MG63 (cell line): ENCODE measurements around the gene TPPP. TPM values are rescaled to one million over a fixed set of nuclear protein-coding genes. Genes with fewer than 3 reads are reported as not detected.
"Not testable (repeated sequence)": the region's sequence is repeated elsewhere in the genome, so short reads cannot be mapped to it uniquely, and the experiment has no call there.

Source experiments
- DNase-seq: peaks from one replicate; pipeline ENCODE4 v3.0.0-alpha.2; 2020
- H3K27me3 ChIP-seq: fragments of 250-450 bp; sonication (Bioruptor Pico); 2 replicates; pipeline ENCODE4 v1.5.1; 2020; ENCODE audit warnings: mild to moderate bottlenecking, moderate library complexity
- H3K36me3 ChIP-seq: fragments of 250-450 bp; sonication (Bioruptor Pico); 2 replicates; pipeline ENCODE4 v1.5.1; 2020; ENCODE audit warnings: mild to moderate bottlenecking, moderate library complexity
- H3K4me3 ChIP-seq: fragments of 250-450 bp; sonication (Bioruptor Pico); 2 replicates; pipeline ENCODE4 v1.5.1; 2020; ENCODE audit warnings: mild to moderate bottlenecking, moderate library complexity
- H3K9me3 ChIP-seq: fragments of 250-450 bp; sonication (Bioruptor Pico); 2 replicates; pipeline ENCODE4 v1.5.1; 2020; ENCODE audit warnings: mild to moderate bottlenecking, moderate library complexity
- total RNA-seq: library from RNA; depleted of rRNA; stranded (reverse); fragments of >200 nt; shearing (Covaris generic); gene quantifications from 2 replicates; pipeline ENCODE4 v1.2.3, GENCODE V29; 2014; ENCODE audit warnings: low replicate concordance

The TPPP gene
- total RNA-seq, 1 experiment from 2014 or later, result not detected

DNA sequence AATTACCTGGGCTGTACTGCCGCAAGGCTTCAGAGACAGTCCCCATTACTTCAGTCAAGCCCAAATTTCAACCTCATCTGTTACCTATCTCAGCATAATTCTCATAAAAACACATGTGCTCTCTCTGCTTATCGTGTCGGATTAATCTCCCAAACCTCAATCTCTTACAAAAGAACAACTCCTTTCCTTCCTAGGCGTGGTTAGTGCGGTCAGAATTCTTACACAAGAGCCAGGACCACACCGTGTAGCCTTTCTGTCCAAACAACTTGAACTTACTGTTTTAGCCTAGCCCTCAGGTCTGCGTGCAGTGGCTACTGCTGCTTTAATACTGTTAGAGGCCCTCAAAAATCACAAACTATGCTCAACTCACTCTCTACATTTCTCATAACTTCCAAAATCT is 13.0 kb upstream of the TPPP start:
- not testable (repeated sequence) for H3K9me3 ChIP-seq, DNase-seq, H3K4me3 ChIP-seq, H3K36me3 ChIP-seq
- peaks cover 49% of the 10 kb centered on the region for H3K27me3 ChIP-seq

DNA sequence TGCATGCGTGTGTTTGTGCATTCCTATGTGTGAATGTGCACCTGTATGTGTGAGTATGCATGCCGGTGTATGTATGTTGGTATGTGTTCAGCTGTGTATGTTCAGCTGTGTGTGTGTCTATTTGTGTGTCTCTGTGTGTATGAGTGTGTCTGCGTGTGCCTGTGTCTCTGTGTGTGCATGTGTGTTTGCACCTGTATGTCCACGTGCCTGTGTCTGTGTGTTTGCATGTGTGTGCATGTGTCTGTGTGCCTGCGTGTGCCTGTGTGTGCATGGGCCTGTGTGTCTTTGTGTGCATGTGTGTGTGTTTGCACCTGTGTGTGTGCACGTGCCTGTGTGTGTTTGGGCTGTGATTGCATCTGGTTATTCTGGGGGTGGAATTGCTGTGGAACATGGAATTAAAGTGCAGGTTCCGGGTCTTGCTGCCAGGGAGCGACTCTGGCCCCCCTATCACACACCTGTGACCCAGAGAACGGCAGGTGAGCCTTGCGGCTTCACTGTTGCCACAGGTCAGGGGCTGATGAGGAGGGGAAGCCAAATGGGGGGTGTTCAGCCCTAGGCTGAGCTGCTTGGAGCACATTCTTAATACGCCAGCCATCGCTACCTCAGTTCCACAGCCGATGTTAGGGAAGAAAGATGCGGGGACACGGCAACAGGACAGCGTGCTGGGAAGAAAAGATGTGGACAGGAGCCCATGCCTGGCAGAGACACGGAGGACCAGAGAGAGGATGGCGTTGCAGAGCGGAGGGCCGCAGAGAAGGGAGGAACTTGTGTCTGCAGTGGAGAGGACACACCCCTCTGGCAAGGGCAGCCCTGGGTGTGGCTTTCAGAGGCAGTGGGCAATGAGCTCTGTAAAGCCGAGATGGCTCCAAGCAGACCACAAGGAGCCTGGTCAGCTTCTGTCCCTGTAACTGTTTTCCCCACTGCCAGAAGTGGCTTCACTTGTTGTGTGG is 3.9 kb upstream of the TPPP start:
- not testable (repeated sequence) for H3K9me3 ChIP-seq, H3K4me3 ChIP-seq, DNase-seq, H3K36me3 ChIP-seq
- H3K27me3 ChIP-seq, result peaks cover 38% of the 10 kb centered on the region

GRCh38 chr5:696191-696590 is 3.0 kb upstream of the TPPP start:
- not testable (repeated sequence) for DNase-seq, H3K9me3 ChIP-seq, H3K36me3 ChIP-seq, H3K4me3 ChIP-seq
- peaks cover 35% of the 10 kb centered on the region for H3K27me3 ChIP-seq

GRCh38 chr5:695475-695874 is 2.3 kb upstream of the TPPP start:
- not testable (repeated sequence) for H3K36me3 ChIP-seq, H3K9me3 ChIP-seq, DNase-seq, H3K4me3 ChIP-seq
- H3K27me3 ChIP-seq, result peaks cover 31% of the 10 kb centered on the region

DNA sequence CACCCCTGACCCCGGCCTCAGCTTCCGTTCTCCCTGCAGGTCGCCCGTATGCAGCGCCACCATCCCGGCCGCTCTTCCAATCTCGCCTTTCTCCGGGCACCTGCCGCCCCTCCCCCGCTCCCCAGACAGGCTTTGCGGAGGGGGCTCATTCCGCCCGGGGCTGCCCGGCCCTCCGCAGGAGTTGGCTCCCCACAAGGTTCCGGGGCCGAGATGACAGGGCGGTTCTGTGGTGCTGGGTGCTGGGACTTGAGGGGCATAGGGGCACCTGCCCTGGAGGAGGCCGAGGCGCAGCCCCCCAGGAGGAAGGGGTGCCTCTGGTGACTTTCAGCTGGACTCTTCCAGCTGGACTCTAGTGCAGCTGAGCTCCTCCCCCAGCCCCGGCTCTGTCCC is 885 bp upstream of the TPPP start:
- not testable (repeated sequence) for H3K4me3 ChIP-seq, H3K36me3 ChIP-seq, DNase-seq, H3K9me3 ChIP-seq
- peaks cover 22% of the 10 kb centered on the region for H3K27me3 ChIP-seq

GRCh38 chr5:692529-693041 is 567 bp downstream of the TPPP start:
- H3K27me3 ChIP-seq, result peaks cover 13% of the 10 kb centered on the region
- not testable (repeated sequence) for DNase-seq, H3K9me3 ChIP-seq, H3K36me3 ChIP-seq, H3K4me3 ChIP-seq

DNA sequence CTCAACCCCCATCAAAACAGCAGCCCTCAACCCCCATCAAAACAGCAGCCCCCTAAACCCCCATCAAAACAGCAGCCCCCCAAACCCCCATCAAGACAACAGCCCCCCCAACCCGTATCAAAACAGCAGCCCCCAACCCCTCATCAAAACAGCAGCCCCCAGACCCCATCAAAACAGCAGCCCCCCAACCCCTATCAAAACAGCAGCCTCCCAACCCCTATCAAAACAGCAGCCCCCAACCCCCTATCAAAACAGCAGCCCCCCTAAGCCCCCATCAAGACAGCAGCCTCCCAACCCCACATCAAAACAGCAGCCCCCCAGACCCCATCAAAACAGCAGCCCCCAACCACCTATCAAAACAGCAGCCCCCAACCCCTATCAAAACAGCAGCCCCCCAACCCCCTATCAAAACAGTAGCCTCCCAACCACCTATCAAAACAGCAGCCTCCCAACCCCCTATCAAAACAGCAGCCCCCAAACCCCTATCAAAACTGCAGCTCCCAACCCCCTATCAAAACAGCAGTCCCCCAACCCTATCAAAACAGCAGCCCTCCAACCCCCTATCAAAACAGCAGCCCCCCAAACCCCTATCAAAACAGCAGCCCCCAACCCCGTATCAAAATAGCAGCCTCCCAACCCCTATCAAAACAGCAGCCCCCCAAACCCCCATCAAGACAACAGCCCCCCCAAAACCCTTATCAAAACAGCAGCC is 1.2 kb downstream of the TPPP start:
- Histone ChIP-seq H3K36me3 (no peaks in the 10 kb centered on the region), H3K4me3 (no peak overlapping the region)

DNA sequence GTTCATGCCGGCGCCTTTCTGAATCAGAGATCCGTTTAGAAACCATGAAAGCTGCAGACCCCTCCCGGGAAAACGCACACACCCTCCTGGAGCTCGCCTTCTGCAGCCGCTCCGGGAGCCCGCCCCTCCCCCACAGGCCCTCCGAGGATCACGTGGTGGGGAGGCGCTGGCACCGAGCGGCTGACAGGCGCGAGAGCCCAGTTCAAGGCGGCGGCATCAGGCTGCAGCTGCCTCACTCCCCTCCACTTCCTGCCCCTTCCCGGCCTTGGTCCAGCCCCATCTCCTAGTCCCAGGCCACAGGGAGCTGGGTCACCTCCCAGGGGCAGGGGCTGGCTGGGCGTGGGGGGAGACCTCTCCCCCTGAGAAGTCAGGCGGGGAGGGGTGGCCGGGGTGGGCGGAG is 2.1 kb downstream of the TPPP start:
- not testable (repeated sequence) for H3K9me3 ChIP-seq, H3K36me3 ChIP-seq, H3K27me3 ChIP-seq, DNase-seq, H3K4me3 ChIP-seq

More for the DNA sequence above, 1.2 kb downstream of the TPPP start:
- Histone ChIP-seq H3K9me3 (no peaks in the 10 kb centered on the region), H3K27me3 (peaks cover 7% of the 10 kb centered on the region; the same call in 1 of the 2 replicates)
- no peak for DNase-seq

GRCh38 chr5:690293-690692 is 2.9 kb downstream of the TPPP start:
- H3K9me3 ChIP-seq, H3K4me3 ChIP-seq, DNase-seq, H3K27me3 ChIP-seq, H3K36me3 ChIP-seq: not testable (repeated sequence)

- not testable (repeated sequence) for DNase-seq, H3K36me3 ChIP-seq, H3K4me3 ChIP-seq, H3K9me3 ChIP-seq, H3K27me3 ChIP-seq
Observed at GRCh38 chr5:688348-689010, 4.7 kb downstream of the TPPP start.

GRCh38 chr5:686936-687335 is 6.2 kb downstream of the TPPP start:
- H3K9me3 ChIP-seq, H3K27me3 ChIP-seq, DNase-seq, H3K4me3 ChIP-seq, H3K36me3 ChIP-seq: not testable (repeated sequence)

- not testable (repeated sequence) for H3K36me3 ChIP-seq
Observed at GRCh38 chr5:686172-686523, 7.0 kb downstream of the TPPP start.

DNA sequence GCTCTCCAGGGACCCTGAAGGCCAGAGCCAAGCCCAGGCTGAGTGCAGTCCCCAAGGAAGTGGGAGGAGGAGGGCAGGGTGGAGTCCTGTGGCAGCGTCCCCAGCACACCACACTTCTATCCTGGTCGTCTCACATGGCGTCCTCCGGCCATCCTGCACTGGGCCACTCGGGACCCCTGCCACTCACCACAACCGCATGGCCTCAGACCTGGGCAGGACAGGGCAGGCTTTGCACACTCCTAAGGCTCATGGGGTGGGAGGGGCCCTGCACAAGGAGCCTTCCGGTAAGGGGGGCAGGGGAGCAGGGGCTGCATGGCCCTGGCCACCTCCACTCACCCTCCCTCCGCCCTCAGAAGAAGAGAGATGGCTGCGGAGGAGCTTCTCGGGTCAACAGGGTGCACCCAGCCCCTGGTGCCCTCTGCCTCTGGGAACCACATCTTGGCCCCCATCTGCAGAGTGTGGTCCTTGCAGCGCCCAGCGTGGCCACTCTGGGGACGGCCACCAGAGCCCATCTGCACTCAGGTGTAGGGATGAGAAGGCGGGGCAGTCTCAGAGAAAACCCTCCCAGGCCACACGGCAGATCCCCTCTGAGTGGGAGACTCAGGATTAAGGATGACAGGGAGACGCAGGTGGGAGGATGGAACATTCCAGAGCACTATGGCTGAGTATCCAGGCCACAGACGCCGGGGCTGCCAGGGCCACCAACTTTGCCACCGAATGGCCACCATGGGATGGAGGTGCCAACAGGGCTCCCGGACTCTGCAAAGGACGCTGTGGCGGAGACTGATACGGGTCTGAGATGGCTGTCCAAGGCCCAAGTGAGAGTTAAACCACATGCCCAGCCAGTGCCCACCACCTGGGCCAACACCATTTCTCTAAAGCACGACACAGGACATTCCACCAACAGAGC is 7.6 kb downstream of the TPPP start:
- H3K9me3 ChIP-seq, result no peaks in the 10 kb centered on the region
- H3K27me3 ChIP-seq, result peaks cover 2% of the 10 kb centered on the region; the same call in 1 of the 2 replicates
- no peak overlapping the region for H3K4me3 ChIP-seq
- no peak for DNase-seq
- H3K36me3 ChIP-seq, result no peaks in the 10 kb centered on the region

More at GRCh38 chr5:686172-686523, 7.0 kb downstream of the TPPP start:
- H3K9me3 ChIP-seq, DNase-seq, H3K27me3 ChIP-seq, H3K4me3 ChIP-seq: not testable (repeated sequence)

DNA sequence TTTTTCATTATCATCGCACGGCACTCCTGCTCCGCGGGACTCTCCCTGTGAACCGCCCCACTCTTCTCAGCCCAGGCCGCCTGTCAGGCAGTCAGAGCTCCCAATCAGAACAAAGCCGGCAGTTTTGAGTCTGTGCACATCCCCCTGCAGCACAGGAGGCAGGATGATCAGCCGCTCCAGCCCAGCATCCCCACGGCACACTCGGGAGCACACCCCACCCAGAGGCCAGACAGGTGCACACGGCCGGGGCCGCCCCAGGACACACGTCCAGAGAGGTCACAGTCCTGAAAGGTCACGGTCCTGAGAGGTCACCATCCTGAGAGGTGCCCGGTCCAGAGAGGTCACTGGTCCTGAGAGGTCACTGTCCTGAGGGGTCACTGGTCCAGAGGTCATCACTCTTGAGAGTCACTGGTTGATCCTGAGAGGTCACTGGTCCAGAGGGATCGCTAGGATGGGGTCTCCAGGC is 8.4 kb downstream of the TPPP start:
- peaks cover 2% of the 10 kb centered on the region; the same call in 1 of the 2 replicates for H3K27me3 ChIP-seq
- no peaks in the 10 kb centered on the region for H3K9me3 ChIP-seq
- no peak for DNase-seq
- no peak overlapping the region for H3K4me3 ChIP-seq
- H3K36me3 ChIP-seq, result no peaks in the 10 kb centered on the region

- H3K27me3 ChIP-seq, result peaks cover 2% of the 10 kb centered on the region; the same call in 1 of the 2 replicates
- H3K4me3 ChIP-seq, result no peak overlapping the region
- H3K9me3 ChIP-seq, result no peaks in the 10 kb centered on the region
- DNase-seq, result no peak
- H3K36me3 ChIP-seq, result no peaks in the 10 kb centered on the region
Observed at GRCh38 chr5:683551-684481, 9.3 kb downstream of the TPPP start.
